ENCODE data around the gene WDR45.

The WDR45 gene

GRCh38 chrX:49043220-49043986 lies 36.3 kb downstream of the WDR45 start, which contains the start of gene TFE3:
Gene TFE3, minus strand, starts transcription at chrX:49043357. Its CDS starts 131 bp downstream, at chrX:49043226.
- peak; percentile 81 for DNase-seq (ENCODE audit: low spot score)

GRCh38 chrX:49042581-49043219 lies 37.0 kb downstream of the WDR45 start:
- DNase-seq (ENCODE audit: low spot score): no peak

- no peak for DNase-seq (ENCODE audit: low spot score)
These were observed 37.7 kb downstream of the WDR45 start for GRCh38 chrX:49041744-49042580.

GRCh38 chrX:49040376-49040955 lies 39.2 kb downstream of the WDR45 start:
- DNase-seq (ENCODE audit: low spot score): no peak

- DNase-seq (ENCODE audit: low spot score): peak; percentile 70
These were observed 39.9 kb downstream of the WDR45 start for GRCh38 chrX:49039598-49040375.

GRCh38 chrX:49037883-49038475 lies 41.7 kb downstream of the WDR45 start:
- DNase-seq (ENCODE audit: low spot score): no peak

GRCh38 chrX:49030283-49030682 lies 49.4 kb downstream of the WDR45 start:
- DNase-seq (ENCODE audit: low spot score): no peak

- peak; percentile 60 for DNase-seq (ENCODE audit: low spot score)
These were observed 49.8 kb downstream of the WDR45 start for GRCh38 chrX:49029876-49030275.
